ENCODE measurements around the gene C8B. TPM values are rescaled to one million over a fixed set of nuclear protein-coding genes. Genes with fewer than 3 reads are reported as not detected.

Gene C8B
- total RNA-seq, 1 donor from 2014 or later, result not detected

DNA sequence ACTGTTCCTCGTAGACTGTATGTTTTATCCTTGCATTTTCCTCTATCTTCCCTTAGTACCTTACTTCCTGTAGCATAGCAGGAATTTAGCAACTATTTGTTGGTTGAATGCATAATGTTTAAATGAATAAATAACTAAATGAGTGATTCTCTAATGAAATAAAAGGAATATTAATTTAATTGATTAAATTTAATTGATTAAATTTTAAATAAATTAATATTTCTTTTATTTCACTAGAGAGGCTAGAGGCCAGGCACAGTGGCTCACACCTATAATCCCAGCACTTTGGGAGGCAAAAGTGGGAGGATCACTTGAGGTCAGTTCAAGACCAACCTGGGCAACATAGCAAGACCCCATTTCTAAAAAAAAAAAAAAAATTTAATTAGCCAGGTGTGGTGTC lies 25.8 kb downstream of the C8B start:
- DNase-seq (ENCODE audit: missing footprints) (no peak), ATAC-seq (no peak)
- intact Hi-C loops (cut with DNase I), result no loop called here

DNA sequence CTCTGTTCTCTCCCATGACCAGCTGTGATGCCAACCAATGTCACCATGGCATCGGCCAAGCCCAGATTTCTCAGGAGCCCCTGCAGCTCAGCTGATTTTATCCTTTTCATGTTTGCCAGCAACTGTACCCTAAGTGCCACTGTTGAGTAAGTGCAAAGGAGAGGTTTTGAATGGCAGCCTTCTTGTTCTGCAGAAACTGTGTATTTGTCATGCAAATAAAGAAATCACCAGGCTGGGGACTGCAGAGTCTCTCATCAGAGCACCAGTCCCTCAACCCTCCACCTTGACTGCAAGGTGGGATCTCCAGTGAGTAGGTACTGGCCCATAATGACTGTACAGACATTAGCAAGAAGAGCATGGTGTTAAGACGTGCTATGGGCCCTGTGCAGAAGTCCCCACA lies 26.6 kb downstream of the C8B start:
- intact Hi-C loops (cut with DNase I), result no loop called here
- ATAC-seq (no peak), DNase-seq (ENCODE audit: missing footprints) (no peak)

GRCh38 chr1:56938646-56939045 lies 27.2 kb downstream of the C8B start:
- ATAC-seq (no peak), DNase-seq (ENCODE audit: missing footprints) (no peak)
- intact Hi-C loops (cut with DNase I), result no loop called here

GRCh38 chr1:56934430-56935060 lies 31.3 kb downstream of the C8B start:
- DNase-seq (ENCODE audit: missing footprints), result no peak
- ATAC-seq, result no peak
- intact Hi-C loops (cut with DNase I), result no loop called here

- no peak for ATAC-seq
- intact Hi-C loops (cut with DNase I), result no loop called here
- no peak for DNase-seq (ENCODE audit: missing footprints)
Observed at GRCh38 chr1:56933606-56934005, 32.2 kb downstream of the C8B start.

GRCh38 chr1:56933161-56933560 lies 32.7 kb downstream of the C8B start:
- DNase-seq (ENCODE audit: missing footprints) (no peak), ATAC-seq (no peak)
- intact Hi-C loops (cut with DNase I), result no loop called here

DNA sequence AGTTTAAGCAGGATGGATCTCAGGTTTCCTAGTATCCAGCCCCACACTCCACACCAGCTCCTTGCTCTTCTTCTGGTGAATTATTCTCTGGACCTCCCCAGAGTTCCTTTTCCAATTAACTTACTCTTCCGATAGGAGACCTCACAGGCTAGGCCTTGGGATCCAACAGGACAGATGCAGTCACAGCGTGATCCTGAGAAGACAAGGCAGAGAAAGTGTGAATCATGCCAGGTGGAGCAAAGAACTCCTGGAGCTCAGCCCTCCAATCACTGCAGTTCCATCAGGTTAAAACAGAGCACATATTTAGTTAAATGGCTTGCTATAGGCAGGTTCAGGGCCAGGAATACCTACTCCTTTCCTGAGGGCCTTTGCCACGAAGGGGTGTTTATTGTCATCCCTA lies 34.1 kb downstream of the C8B start:
- DNase-seq (ENCODE audit: missing footprints) (no peak), ATAC-seq (no peak)
- intact Hi-C loops (cut with DNase I), result no loop called here

- ATAC-seq, result no peak
- intact Hi-C loops (cut with DNase I), result no loop called here
- no peak for DNase-seq (ENCODE audit: missing footprints)
Observed at GRCh38 chr1:56931211-56931610, 34.6 kb downstream of the C8B start.

DNA sequence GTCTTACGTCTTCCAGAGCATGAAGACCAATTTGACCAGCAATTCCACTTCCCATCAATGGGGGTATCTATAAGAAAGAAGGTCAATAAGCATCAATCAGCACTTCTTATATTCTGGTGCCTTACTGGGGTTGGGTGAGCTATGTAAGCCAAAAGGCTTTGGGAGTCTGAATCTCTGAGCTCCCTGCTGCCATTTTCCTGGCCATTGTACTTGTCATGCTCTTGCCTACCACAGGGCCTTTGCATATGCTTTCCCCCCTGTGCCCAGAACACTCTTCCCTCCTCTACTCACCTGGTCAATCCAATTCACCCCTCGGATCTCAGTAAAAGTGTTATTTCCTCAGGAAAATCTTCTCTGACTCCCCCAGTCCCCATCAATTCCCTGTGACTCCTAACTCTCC lies 36.3 kb downstream of the C8B start:
- ATAC-seq, result no peak
- intact Hi-C loops (cut with DNase I), result no loop called here
- no peak for DNase-seq (ENCODE audit: missing footprints)

DNA sequence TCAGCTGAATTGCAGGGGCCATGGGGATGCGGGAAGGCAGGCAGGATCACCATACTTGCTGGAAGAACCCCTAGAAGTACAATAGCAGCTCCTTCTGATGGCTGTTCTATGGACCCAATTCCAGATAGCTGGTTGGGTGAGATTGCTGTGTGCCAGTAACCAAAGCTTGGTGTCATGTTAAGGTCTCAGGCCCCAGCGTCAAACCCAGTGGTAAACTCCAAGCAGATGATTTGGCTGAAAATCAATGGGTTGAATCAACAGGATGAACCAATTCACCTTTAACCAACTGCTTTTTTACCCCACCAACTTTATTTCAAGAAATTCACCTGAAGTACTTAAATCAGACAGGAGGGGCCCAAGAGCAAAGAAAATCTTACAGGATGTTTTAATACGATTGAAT lies 37.8 kb downstream of the C8B start:
- intact Hi-C loops (cut with DNase I), result no loop called here
- ATAC-seq, result no peak
- DNase-seq (ENCODE audit: missing footprints), result no peak

GRCh38 chr1:56927171-56927570 lies 38.6 kb downstream of the C8B start:
- DNase-seq (ENCODE audit: missing footprints) (no peak), ATAC-seq (no peak)
- intact Hi-C loops (cut with DNase I), result no loop called here

DNA sequence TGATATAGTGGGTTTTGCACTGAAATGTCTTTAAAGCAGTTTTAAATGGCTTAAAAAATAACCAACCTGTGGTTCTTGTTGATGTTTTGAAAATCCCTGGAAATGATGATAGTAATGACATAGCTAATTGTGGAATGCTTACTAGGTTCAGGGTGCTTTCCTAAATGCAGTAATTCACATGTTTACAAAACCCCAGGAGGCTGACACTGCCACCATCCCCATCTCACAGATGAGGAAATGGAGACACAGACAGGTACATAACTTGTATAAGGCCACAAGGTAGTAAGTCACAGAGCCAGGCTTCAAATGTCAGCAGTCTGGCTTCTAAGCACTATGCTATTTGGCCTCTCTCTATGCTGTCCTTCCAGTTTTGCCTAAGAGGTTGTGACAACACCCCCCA lies 40.6 kb downstream of the C8B start:
- ATAC-seq (no peak), DNase-seq (ENCODE audit: missing footprints) (no peak)
- intact Hi-C loops (cut with DNase I), result no loop called here

GRCh38 chr1:56924116-56924515 lies 41.7 kb downstream of the C8B start:
- no peak for ATAC-seq
- no peak for DNase-seq (ENCODE audit: missing footprints)
- intact Hi-C loops (cut with DNase I), result no loop called here

- ATAC-seq, result no peak
- DNase-seq (ENCODE audit: missing footprints), result no peak
- intact Hi-C loops (cut with DNase I), result no loop called here
Observed at GRCh38 chr1:56923201-56923600, 42.6 kb downstream of the C8B start.

DNA sequence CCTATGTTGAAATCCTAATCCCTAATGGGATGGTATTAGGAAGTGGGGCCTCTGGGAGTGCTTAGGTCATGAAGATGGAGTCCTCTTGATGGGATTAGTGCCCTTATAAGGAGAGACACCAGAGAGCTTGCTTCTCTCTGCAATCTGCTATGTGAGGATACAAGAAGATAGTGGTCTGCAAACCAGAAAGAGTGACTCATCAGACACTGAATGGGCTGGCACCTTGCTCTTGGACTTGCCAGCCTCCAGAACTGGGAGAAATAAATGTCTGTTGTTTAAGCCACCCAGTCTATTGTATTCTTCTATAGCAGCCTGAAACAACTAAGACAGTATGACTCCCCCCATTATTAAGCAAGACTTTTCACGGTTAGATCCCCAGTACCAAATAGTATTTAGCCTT lies 43.3 kb downstream of the C8B start:
- DNase-seq (ENCODE audit: missing footprints) (no peak), ATAC-seq (no peak)
- intact Hi-C loops (cut with DNase I), result no loop called here

- intact Hi-C loops (cut with DNase I), result no loop called here
- ATAC-seq (no peak), DNase-seq (ENCODE audit: missing footprints) (no peak)
Observed at GRCh38 chr1:56922070-56922469, 43.7 kb downstream of the C8B start.

DNA sequence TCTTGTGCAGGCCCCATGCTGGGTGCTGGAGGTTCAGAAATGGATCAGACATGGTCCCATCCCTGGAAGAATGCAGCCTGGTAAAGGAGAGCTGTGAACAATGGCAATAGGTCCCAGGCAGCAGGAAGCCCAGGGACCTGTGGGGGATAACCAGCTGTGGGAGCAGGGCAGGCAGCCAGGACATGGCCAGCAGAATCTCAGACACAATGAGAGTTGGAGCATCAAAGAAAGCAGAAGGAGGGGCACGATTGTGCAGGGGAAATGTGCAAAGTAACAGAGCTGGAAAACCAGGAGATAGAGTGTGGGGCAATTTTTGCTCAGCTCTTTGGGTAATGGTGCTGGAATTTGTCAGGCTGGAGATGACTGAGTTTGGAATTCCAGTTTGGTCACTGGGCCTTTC lies 44.3 kb downstream of the C8B start:
- DNase-seq (ENCODE audit: missing footprints) (no peak), ATAC-seq (no peak)
- intact Hi-C loops (cut with DNase I), result no loop called here

GRCh38 chr1:56920591-56921001 lies 45.2 kb downstream of the C8B start:
- DNase-seq (ENCODE audit: missing footprints) (no peak), ATAC-seq (no peak)
- intact Hi-C loops (cut with DNase I), result no loop called here

- ATAC-seq (no peak), DNase-seq (ENCODE audit: missing footprints) (no peak)
- intact Hi-C loops (cut with DNase I), result no loop called here
Observed at GRCh38 chr1:56917356-56917755, 48.5 kb downstream of the C8B start.

DNA sequence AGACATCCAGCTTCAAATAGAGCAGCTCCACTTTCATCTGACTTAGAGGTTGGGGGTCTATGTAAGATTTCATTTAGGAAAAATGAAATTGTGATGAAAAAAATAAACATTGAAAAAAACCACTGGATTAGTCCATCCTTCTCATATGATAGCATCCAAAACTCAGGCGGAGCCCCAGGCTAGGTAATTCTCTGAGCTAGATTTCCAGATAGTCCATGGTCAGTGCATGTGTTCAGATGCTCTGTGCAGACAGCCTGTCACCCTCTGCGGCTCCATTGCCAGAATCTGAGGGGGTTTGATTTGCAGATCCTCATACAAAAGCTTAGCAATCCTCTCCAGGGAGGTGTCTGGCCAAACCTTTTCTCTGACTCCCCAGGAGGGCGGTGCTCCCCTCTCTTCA lies 49.2 kb downstream of the C8B start:
- intact Hi-C loops (cut with DNase I), result no loop called here
- DNase-seq (ENCODE audit: missing footprints) (no peak), ATAC-seq (no peak)

- DNase-seq (ENCODE audit: missing footprints), result no peak
Observed at GRCh38 chr1:56915960-56916359, 49.9 kb downstream of the C8B start.

GRCh38 chr1:56912325-56912724 lies 53.5 kb downstream of the C8B start:
- DNase-seq (ENCODE audit: missing footprints), result no peak
- no peak for ATAC-seq
- intact Hi-C loops (cut with DNase I), result no loop called here

More at GRCh38 chr1:56915960-56916359, 49.9 kb downstream of the C8B start:
- ATAC-seq, result peak; percentile 75
- intact Hi-C loops (cut with DNase I), result no loop called here
